GM21576 (cell line): ENCODE data around the gene PNMA5.
A peak's percentile ranks its signal among the peaks of the same experiment; 100 is the strongest.

ENCODE experiments used
- ATAC-seq: cut with Tn5 transposase; IDR thresholded peaks from one replicate; pipeline ENCODE4 v1.9.1; 2021; ENCODE audit warnings: mild to moderate bottlenecking, moderate library complexity; ENCODE audit not compliant: unreplicated experiment

Gene PNMA5

GRCh38 chrX:152958524-152959465, 35.1 kb downstream of the PNMA5 start:
- peak; percentile 82 for ATAC-seq

- no peak for ATAC-seq
Measured at GRCh38 chrX:152958047-152958446, 35.9 kb downstream of the PNMA5 start.

- ATAC-seq: no peak
Measured at GRCh38 chrX:152950786-152951185, 43.1 kb downstream of the PNMA5 start.

DNA sequence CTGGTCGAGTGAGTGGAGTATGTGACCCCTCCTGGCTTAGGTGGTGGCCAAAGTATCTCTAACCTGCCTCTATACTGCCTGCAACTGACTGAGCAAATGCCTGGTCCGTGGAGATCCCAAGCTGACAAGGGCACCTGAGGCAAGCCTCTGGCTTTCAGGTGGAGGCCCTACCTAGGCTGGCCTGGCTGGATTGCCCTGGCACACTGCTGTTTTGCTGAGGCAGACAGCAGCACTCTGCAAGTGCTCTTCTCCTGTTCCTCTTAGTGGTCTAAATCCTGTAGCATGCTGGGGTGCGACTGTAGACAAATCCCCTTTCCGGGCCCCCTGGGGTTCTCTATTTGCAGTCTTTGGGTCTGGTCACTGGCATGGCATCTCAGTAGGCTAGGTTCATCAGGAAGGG, 44.8 kb downstream of the PNMA5 start:
- ATAC-seq: no peak

- ATAC-seq: no peak
Measured at GRCh38 chrX:152946681-152947080, 47.2 kb downstream of the PNMA5 start.

DNA sequence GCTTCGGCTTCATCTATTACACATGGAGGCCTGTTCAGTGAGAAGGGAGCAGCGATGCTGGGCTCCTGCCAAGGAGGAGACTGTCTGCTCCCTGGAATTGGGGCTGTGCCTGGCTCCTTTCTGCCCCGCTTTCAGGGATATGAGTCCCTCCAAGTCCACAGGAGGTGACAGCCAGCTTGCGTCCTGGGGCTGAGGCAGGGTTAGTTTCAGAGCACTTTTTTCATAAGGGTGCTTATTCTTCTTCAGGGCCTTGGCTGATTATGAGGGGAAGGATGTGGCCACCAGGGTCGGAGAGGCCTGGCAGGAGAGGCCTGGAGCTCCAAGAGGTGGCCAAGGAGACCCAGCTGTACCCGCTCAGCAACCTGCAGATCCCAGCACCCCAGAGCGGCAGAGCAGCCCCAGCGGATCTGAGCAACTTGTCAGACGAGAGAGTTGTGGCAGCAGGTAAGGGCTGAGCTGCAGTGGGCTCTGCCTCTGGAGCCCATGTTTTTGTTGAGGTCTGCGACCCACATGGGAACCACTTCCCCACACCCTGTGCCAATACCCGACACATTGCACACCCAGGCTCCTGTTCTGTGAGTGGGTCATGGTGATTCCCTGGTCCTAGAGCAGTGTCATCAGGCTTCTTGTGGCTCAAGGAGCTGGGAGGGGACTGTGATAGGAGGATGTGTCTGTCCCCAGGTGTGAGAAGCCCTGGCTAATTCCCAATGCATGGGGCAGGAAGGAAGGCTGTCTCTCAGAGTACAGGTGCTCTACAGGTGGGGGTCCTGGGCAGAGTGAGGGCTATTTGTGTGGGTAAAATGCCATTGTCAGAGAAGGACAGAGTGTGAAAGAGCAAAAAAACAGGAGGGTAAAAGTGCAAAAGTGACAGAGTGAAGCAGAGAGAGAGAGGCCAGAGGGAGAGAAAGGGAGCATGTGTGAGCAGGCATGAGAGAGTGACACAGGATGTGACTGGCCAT, 48.6 kb downstream of the PNMA5 start:
- ATAC-seq: no peak

- no peak for ATAC-seq
Measured at GRCh38 chrX:152943826-152944225, 50.1 kb downstream of the PNMA5 start.

- ATAC-seq: no peak
Measured at GRCh38 chrX:152942077-152942442, 51.9 kb downstream of the PNMA5 start.

DNA sequence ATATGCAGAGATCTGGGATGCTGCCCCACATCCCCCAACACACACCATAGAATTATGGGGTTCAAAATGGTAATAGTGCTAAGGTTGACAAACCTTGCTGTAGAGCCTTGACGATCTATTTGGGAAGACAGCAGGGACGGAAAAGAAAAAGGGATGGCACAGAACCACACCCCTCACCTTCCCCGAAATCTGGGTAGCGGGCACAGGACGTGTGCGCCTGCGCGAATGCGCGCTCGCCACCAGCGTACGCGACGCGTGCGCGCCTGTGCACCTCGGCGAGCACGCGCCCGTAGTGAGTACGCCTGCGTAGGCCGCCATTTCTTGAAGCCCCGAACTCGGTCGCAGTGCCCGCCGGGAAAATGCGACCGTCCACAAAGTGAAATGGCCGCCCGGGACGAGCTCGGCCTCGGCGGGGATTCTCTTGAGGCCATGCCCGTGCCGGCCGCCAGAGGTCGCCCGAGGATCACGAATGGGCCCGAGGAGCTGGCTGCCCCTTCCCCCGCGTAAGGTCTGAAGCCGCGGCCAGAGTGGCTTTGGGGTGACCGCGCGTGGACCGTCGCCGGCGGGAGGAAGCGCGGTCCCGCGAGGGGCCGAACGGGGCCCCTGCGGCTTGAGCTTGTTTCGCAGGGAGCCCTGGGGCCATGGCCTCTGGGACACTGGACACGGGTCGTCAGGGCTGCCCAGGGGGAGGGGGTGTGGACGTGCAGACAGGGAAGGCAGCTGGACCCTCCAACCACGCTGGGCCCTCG, 52.4 kb downstream of the PNMA5 start:
- peak; percentile 77 for ATAC-seq
